CD4-positive, CD25-positive, alpha-beta regulatory T cell (primary cell): ENCODE results near the gene SEMA4D. TPM values are rescaled to one million over a fixed set of nuclear protein-coding genes. Genes with fewer than 3 reads are reported as not detected.

Experiments used
- ATAC-seq, 2 donors: fragments of 150-1000 bp; cut with Tn5 transposase; one replicate each; pipeline ENCODE4 v1.10.0; 2021; ENCODE audit warnings: low read depth in 2 of 2, moderate number of reproducible peaks in 2 of 2, moderate library complexity in 1 of 2
- DNase-seq, 3 donors: peaks; one replicate each; pipeline versions ENCODE4 v3.0.0 to v3.0.0-alpha.2; 2012 to 2022; ENCODE audit warnings: mixed read lengths in 1 of 3
- H3K27ac ChIP-seq: one replicate; pipeline ENCODE4 v1.7.0; 2013; ENCODE audit warnings: mild to moderate bottlenecking, low read length; ENCODE audit not compliant: insufficient read depth, poor library complexity, severe bottlenecking
- H3K27me3 ChIP-seq: one replicate; pipeline ENCODE4 v1.7.0; 2013; ENCODE audit warnings: low read length; ENCODE audit not compliant: control insufficient read depth, insufficient read depth
- H3K36me3 ChIP-seq: one replicate; pipeline ENCODE4 v1.7.0; 2013; ENCODE audit warnings: mild to moderate bottlenecking, low read length, moderate library complexity; ENCODE audit not compliant: control insufficient read depth, insufficient read depth
- H3K4me1 ChIP-seq: 2 replicates; pipeline ENCODE4 v1.7.0; 2013; ENCODE audit warnings: mild to moderate bottlenecking, low read length; ENCODE audit not compliant: insufficient read depth, control insufficient read depth, poor library complexity, severe bottlenecking
- H3K4me3 ChIP-seq: one replicate; pipeline ENCODE4 v1.7.0; 2013; ENCODE audit warnings: low read depth, mild to moderate bottlenecking, low read length, moderate library complexity
- H3K9me3 ChIP-seq, 2 experiments: 1 replicate in 1 of 2; 2 replicates in 1 of 2; pipeline ENCODE4 v1.7.0; 2013; ENCODE audit warnings: low read length in 2 of 2, mild to moderate bottlenecking in 1 of 2, moderate library complexity in 1 of 2; ENCODE audit not compliant: control insufficient read depth in 2 of 2
- H3K27ac Mint-ChIP-seq, 3 donors: one replicate each; pipeline ENCODE4 v1.8.0; 2020 to 2022; ENCODE audit warnings: mild to moderate bottlenecking in 3 of 3, mixed read lengths in 3 of 3, moderate library complexity in 2 of 3
- H3K27me3 Mint-ChIP-seq: one replicate; pipeline ENCODE4 v1.8.0; 2022; ENCODE audit warnings: mild to moderate bottlenecking, mixed read lengths
- H3K36me3 Mint-ChIP-seq: one replicate; pipeline ENCODE4 v1.8.0; 2020; ENCODE audit warnings: mixed read lengths
- H3K4me1 Mint-ChIP-seq, 4 donors: one replicate each; pipeline ENCODE4 v1.8.0; 2020 to 2022; ENCODE audit warnings: mixed read lengths in 4 of 4, mild to moderate bottlenecking in 1 of 4
- H3K4me3 Mint-ChIP-seq, 4 donors: one replicate each; pipeline ENCODE4 v1.8.0; 2020 to 2022; ENCODE audit warnings: mild to moderate bottlenecking in 4 of 4, mixed read lengths in 4 of 4, moderate library complexity in 3 of 4
- H3K9me3 Mint-ChIP-seq, 7 donors: one replicate each; pipeline ENCODE4 v1.8.0; 2020 to 2022; ENCODE audit warnings: mixed read lengths in 7 of 7, mild to moderate bottlenecking in 3 of 7, moderate library complexity in 2 of 7
- polyA plus RNA-seq, 4 donors: library from polyadenylated mRNA; unstranded; fragments of 300-500 nt; fragmentation: Illumina TruSeq; gene quantifications; one replicate each; pipeline ENCODE4 v1.2.3, GENCODE V29; 2021
- total RNA-seq: library from RNA; stranded (reverse); gene quantifications from one replicate; pipeline ENCODE4 v1.2.3, GENCODE V29; 2022

Gene SEMA4D
- total and polyA plus RNA-seq, 5 donors from 2014 or later, result 67.5 to 480 (median 90.5) TPM

GRCh38 chr9:89501311-89501898 is 3.5 kb upstream of the SEMA4D start:
- Mint-ChIP-seq H3K27me3 (no peaks in the 10 kb centered on the region), H3K36me3 (peaks cover 5% of the 10 kb centered on the region), H3K4me1 (peaks cover 17 to 79% (median 55%) of the 10 kb centered on the region in 4 donors), H3K9me3 (no peaks in the 10 kb centered on the region), H3K4me3 (peak overlapping the region; percentile 12 to 73 (median 50)), H3K27ac (peak overlapping the region; percentile 62 to 97 (median 84))
- Histone ChIP-seq H3K4me3 (no peak overlapping the region), H3K36me3 (no peaks in the 10 kb centered on the region), H3K27ac (peak overlapping the region; percentile 75), H3K4me1 (peaks cover 62% of the 10 kb centered on the region), H3K27me3 (no peaks in the 10 kb centered on the region), H3K9me3 (no peaks in the 10 kb centered on the region)
- ATAC-seq, result no peak
- DNase-seq, result no peak

GRCh38 chr9:89500008-89500407 is 2.1 kb upstream of the SEMA4D start:
- DNase-seq (no peak), ATAC-seq (no peak)
- H3K27ac Mint-ChIP-seq, result peak overlapping the region in 2 of 3 donors; percentile 63 to 90
- peaks cover 17 to 80% (median 58%) of the 10 kb centered on the region in 4 donors for H3K4me1 Mint-ChIP-seq
- H3K27me3 Mint-ChIP-seq, result no peaks in the 10 kb centered on the region
- peak overlapping the region in 2 of 4 donors; percentile 73 to 91 for H3K4me3 Mint-ChIP-seq
- Histone ChIP-seq H3K36me3 (no peaks in the 10 kb centered on the region), H3K9me3 (no peaks in the 10 kb centered on the region), H3K27me3 (no peaks in the 10 kb centered on the region), H3K4me1 (peaks cover 68% of the 10 kb centered on the region), H3K4me3 (no peak overlapping the region), H3K27ac (peak overlapping the region; percentile 81)
- H3K9me3 Mint-ChIP-seq, result no peaks in the 10 kb centered on the region
- peaks cover 7% of the 10 kb centered on the region for H3K36me3 Mint-ChIP-seq

- Histone ChIP-seq H3K4me1 (peaks cover 78% of the 10 kb centered on the region), H3K4me3 (peak overlapping the region; percentile 53), H3K27me3 (no peaks in the 10 kb centered on the region), H3K9me3 (no peaks in the 10 kb centered on the region), H3K27ac (peak overlapping the region; percentile 81), H3K36me3 (no peaks in the 10 kb centered on the region)
- H3K4me3 Mint-ChIP-seq, result peak overlapping the region; percentile 73 to 97 (median 93)
- H3K27me3 Mint-ChIP-seq, result no peaks in the 10 kb centered on the region
- H3K27ac Mint-ChIP-seq, result peak overlapping the region; percentile 90 to 98 (median 98)
- H3K36me3 Mint-ChIP-seq, result peaks cover 13% of the 10 kb centered on the region
- H3K4me1 Mint-ChIP-seq, result peaks cover 22 to 88% (median 65%) of the 10 kb centered on the region in 4 donors
- DNase-seq (peak; percentile 45 to 85 (median 58)), ATAC-seq (peak; percentile 29 to 35)
- no peaks in the 10 kb centered on the region for H3K9me3 Mint-ChIP-seq
These were observed 1.1 kb upstream of the SEMA4D start for GRCh38 chr9:89498852-89499480.

GRCh38 chr9:89497257-89497963 is 503 bp downstream of the SEMA4D start:
- H3K4me1 ChIP-seq, result peaks cover 85% of the 10 kb centered on the region
- H3K4me1 Mint-ChIP-seq, result peaks cover 19 to 90% (median 67%) of the 10 kb centered on the region in 4 donors
- no peaks in the 10 kb centered on the region for H3K9me3 ChIP-seq
- H3K9me3 Mint-ChIP-seq, result no peaks in the 10 kb centered on the region
- H3K27me3 Mint-ChIP-seq, result no peaks in the 10 kb centered on the region
- H3K4me3 ChIP-seq, result peak overlapping the region; percentile 92
- H3K27ac ChIP-seq, result peak overlapping the region; percentile 72
- peak in 1 of 3 donors; percentile 66 for DNase-seq
- H3K36me3 Mint-ChIP-seq, result peaks cover 17% of the 10 kb centered on the region
- peak overlapping the region; percentile 94 to 98 (median 96) for H3K27ac Mint-ChIP-seq
- H3K36me3 ChIP-seq, result no peaks in the 10 kb centered on the region
- ATAC-seq, result no peak
- H3K27me3 ChIP-seq, result no peaks in the 10 kb centered on the region
- peak overlapping the region; percentile 94 to 100 (median 97) for H3K4me3 Mint-ChIP-seq

GRCh38 chr9:89496645-89497256 is 1.2 kb downstream of the SEMA4D start:
- peak in 2 of 3 donors; percentile 60 to 64 for DNase-seq
- H3K4me3 ChIP-seq, result peak overlapping the region; percentile 92
- H3K27me3 Mint-ChIP-seq, result no peaks in the 10 kb centered on the region
- H3K27me3 ChIP-seq, result no peaks in the 10 kb centered on the region
- H3K36me3 Mint-ChIP-seq, result peaks cover 23% of the 10 kb centered on the region
- H3K27ac ChIP-seq, result peak overlapping the region; percentile 72
- no peaks in the 10 kb centered on the region for H3K9me3 Mint-ChIP-seq
- H3K36me3 ChIP-seq, result no peaks in the 10 kb centered on the region
- peaks cover 85% of the 10 kb centered on the region for H3K4me1 ChIP-seq
- peak overlapping the region; percentile 94 to 98 (median 96) for H3K27ac Mint-ChIP-seq
- ATAC-seq, result peak; percentile 41 to 57
- H3K4me3 Mint-ChIP-seq, result peak overlapping the region; percentile 94 to 100 (median 97)
- peaks cover 16 to 90% (median 68%) of the 10 kb centered on the region in 4 donors for H3K4me1 Mint-ChIP-seq
- H3K9me3 ChIP-seq, result no peaks in the 10 kb centered on the region

- peaks cover 23% of the 10 kb centered on the region for H3K36me3 Mint-ChIP-seq
- peak overlapping the region; percentile 94 to 100 (median 97) for H3K4me3 Mint-ChIP-seq
- no peaks in the 10 kb centered on the region for H3K27me3 Mint-ChIP-seq
- peak overlapping the region; percentile 72 for H3K27ac ChIP-seq
- no peaks in the 10 kb centered on the region for H3K27me3 ChIP-seq
- H3K27ac Mint-ChIP-seq, result peak overlapping the region; percentile 94 to 98 (median 96)
- H3K9me3 ChIP-seq, result no peaks in the 10 kb centered on the region
- ATAC-seq (no peak), DNase-seq (no peak)
- peaks cover 13 to 90% (median 65%) of the 10 kb centered on the region in 4 donors for H3K4me1 Mint-ChIP-seq
- H3K4me1 ChIP-seq, result peaks cover 85% of the 10 kb centered on the region
- H3K36me3 ChIP-seq, result no peaks in the 10 kb centered on the region
- no peaks in the 10 kb centered on the region for H3K9me3 Mint-ChIP-seq
- peak overlapping the region; percentile 92 for H3K4me3 ChIP-seq
These were observed 1.9 kb downstream of the SEMA4D start for GRCh38 chr9:89495824-89496560.

GRCh38 chr9:89494199-89494598 is 3.7 kb downstream of the SEMA4D start:
- Histone ChIP-seq H3K27ac (peak overlapping the region; percentile 72), H3K27me3 (no peaks in the 10 kb centered on the region), H3K9me3 (no peaks in the 10 kb centered on the region), H3K4me1 (peaks cover 89% of the 10 kb centered on the region), H3K36me3 (no peaks in the 10 kb centered on the region), H3K4me3 (peak overlapping the region; percentile 92)
- Mint-ChIP-seq H3K4me1 (peaks cover 23 to 91% (median 66%) of the 10 kb centered on the region in 4 donors), H3K9me3 (no peaks in the 10 kb centered on the region), H3K36me3 (peaks cover 23% of the 10 kb centered on the region), H3K27ac (peak overlapping the region; percentile 82 to 98 (median 94)), H3K27me3 (no peaks in the 10 kb centered on the region), H3K4me3 (peak overlapping the region; percentile 94 to 100 (median 97))
- DNase-seq (no peak), ATAC-seq (no peak)
